Common myeloid progenitor, CD34-positive (primary cell): ENCODE data around the gene C1orf50.

Source experiments
- CTCF ChIA-PET: fragments of 350-600 bp; sonication (Branson Sonifier 250); formaldehyde crosslinking; loops from one replicate; lab custom pipeline; 2021; ENCODE audit warnings: antibody characterized with exemption; lab: Charles Lee
- POLR2A ChIA-PET: fragments of 350-600 bp; sonication (Branson Sonifier 250); formaldehyde crosslinking; loops from one replicate; lab custom pipeline; 2021; ENCODE audit warnings: antibody characterized with exemption; lab: Charles Lee
- DNase-seq, 3 donors: peaks; one replicate each; pipeline versions ENCODE4 v3.0.0 to v3.0.0-alpha.2; 2013
- H3K27ac ChIP-seq, 2 experiments: 1 replicate in 1 of 2; 2 replicates in 1 of 2; pipeline ENCODE4 v1.7.0; 2013; ENCODE audit warnings: inconsistent platforms in 2 of 2, low read length in 2 of 2, mild to moderate bottlenecking in 2 of 2, low read depth in 1 of 2, moderate library complexity in 1 of 2; ENCODE audit not compliant: severe bottlenecking in 2 of 2, insufficient read depth in 1 of 2, poor library complexity in 1 of 2
- H3K27me3 ChIP-seq, 5 experiments: replicated peaks in 2 of 5; 1 replicate in 3 of 5; 2 replicates in 2 of 5; pipeline versions ENCODE4 v1.6.1 to v1.7.0; 2013; ENCODE audit warnings: low read length in 4 of 5, mild to moderate bottlenecking in 2 of 5, moderate library complexity in 2 of 5, inconsistent platforms in 1 of 5; ENCODE audit not compliant: insufficient read depth in 5 of 5, control insufficient read depth in 4 of 5
- H3K36me3 ChIP-seq, 4 experiments: 1 replicate in 2 of 4; 2 replicates in 2 of 4; pipeline versions ENCODE4 v1.6.1 to v1.7.0; 2013; ENCODE audit warnings: low read length in 3 of 4, control low read depth in 1 of 4, mild to moderate bottlenecking in 1 of 4; ENCODE audit not compliant: control insufficient read depth in 4 of 4, insufficient read depth in 4 of 4
- H3K4me1 ChIP-seq, 4 experiments: 1 replicate in 3 of 4; 2 replicates in 1 of 4; pipeline versions ENCODE4 v1.6.1 to v1.7.1; 2013; ENCODE audit warnings: low read length in 3 of 4, mild to moderate bottlenecking in 3 of 4, control low read depth in 1 of 4, inconsistent platforms in 1 of 4, moderate library complexity in 1 of 4; ENCODE audit not compliant: control insufficient read depth in 4 of 4, insufficient read depth in 4 of 4; ENCODE audit errors: control extremely low read depth in 1 of 4
- H3K4me3 ChIP-seq, 7 experiments: 1 replicate in 4 of 7; 2 replicates in 3 of 7; pipeline versions ENCODE4 v1.5.1 to v1.7.0; 2013; ENCODE audit warnings: mild to moderate bottlenecking in 7 of 7, low read length in 6 of 7, moderate library complexity in 6 of 7, inconsistent platforms in 2 of 7, low read depth in 2 of 7, control low read depth in 1 of 7; ENCODE audit not compliant: insufficient read depth in 4 of 7, control insufficient read depth in 1 of 7; ENCODE audit errors: extremely low read depth in 1 of 7
- H3K9me3 ChIP-seq, 5 experiments: 1 replicate in 4 of 5; 2 replicates in 1 of 5; pipeline versions ENCODE4 v1.6.1 to v1.7.1; 2013; ENCODE audit warnings: low read length in 4 of 5, mild to moderate bottlenecking in 2 of 5, inconsistent platforms in 1 of 5, low read depth in 1 of 5, moderate library complexity in 1 of 5; ENCODE audit not compliant: control insufficient read depth in 4 of 5, insufficient read depth in 2 of 5; ENCODE audit errors: control extremely low read depth in 1 of 5
- WGBS: methylation state at CpG from one replicate; pipeline ENCODE4 v1.1.5; 2013; ENCODE audit not compliant: insufficient coverage; 5-methylcytosine and 5-hydroxymethylcytosine counted together

C1orf50 gene

DNA sequence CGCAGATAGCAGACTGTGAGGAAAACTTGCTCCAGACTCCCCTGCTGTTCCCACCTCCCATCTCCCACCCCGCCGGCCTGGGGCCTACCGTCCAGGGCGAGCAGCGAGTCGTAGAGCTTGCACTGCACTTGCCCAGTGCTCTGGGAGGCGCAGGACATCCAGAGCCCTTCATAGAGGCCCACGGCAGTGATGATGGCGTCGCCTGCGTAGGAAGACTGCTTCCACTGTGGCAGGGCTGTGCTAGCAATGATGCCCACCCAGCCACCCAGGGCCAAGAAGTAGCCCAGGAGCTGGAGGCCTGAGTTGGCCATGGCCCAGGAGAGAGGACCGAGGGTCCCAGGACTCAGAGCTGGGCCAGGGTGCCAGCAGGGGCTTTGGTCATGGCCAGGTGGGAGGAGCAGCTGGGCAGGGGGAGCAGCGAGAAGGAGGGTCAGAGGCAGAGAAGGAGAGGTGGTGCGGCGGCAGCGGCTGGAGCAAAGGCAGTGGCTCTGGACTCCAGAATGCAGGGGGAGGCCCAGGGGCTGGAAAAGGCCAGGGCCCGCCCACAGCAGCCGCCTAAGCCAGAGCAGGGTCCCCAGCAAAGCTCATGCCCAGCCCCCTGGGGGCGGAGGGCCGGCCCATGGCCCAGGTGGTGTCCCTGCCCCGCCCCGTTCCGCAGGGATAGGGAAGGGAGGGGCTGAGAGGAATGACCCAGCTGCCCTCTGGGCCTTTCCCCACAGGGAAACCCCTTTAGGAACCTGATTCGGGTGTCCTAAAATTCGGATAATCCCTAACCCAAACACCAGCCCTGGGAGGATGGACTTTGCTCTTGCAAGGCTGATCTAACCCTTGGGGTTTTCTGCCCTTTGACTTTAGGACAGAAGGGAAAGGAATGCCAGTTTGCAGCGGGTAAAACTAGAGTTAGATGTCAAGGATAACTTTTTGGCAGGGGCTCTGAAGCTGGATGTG lies 27.0 kb upstream of the C1orf50 start, which contains the start of gene CLDN19:
Gene CLDN19, minus strand, starts transcription at position 484 of the 948 bp plus-strand sequence. Its CDS starts 173 bp downstream, at position 311.
- Histone ChIP-seq H3K4me1 (peaks cover 3 to 32% (median 28%) of the 10 kb centered on the region in 4 experiments), H3K4me3 (no peak within 1 kb of the TSS), H3K27me3 (no peaks in the 10 kb centered on the region), H3K27ac (no peak within 1 kb of the TSS), H3K36me3 (no peaks in the 10 kb centered on the region), H3K9me3 (no peaks in the 10 kb centered on the region)
- ChIA-PET POLR2A (interaction anchor here (0.6 kb wide), 1 partner anchor 574 kb away, joined by 3 read pairs; no protein-coding TSS in a partner anchor), CTCF (interaction anchor here (1.2 to 1.3 kb wide), 2 partner anchors 13 to 18 kb away, joined by 3 to 4 read pairs; no protein-coding TSS in a partner anchor)
- no peak for DNase-seq
- 99% methylated on average over 22 of the region's 27 CpGs for WGBS

GRCh38 chr1:42740851-42741580 lies 26.0 kb upstream of the C1orf50 start:
- no peak for DNase-seq
- 94% methylated on average over 15 of the region's 19 CpGs for WGBS
- no peaks in the 10 kb centered on the region for H3K27me3 ChIP-seq
- CTCF ChIA-PET: interaction anchor here (1.2 to 1.3 kb wide), 2 partner anchors 14 to 17 kb away, joined by 3 to 4 read pairs; no protein-coding TSS in a partner anchor
- peaks cover 3 to 25% (median 24%) of the 10 kb centered on the region in 4 experiments for H3K4me1 ChIP-seq
- POLR2A ChIA-PET: no interaction called here
- no peak overlapping the region for H3K4me3 ChIP-seq
- H3K9me3 ChIP-seq: no peaks in the 10 kb centered on the region
- peaks cover 0 to 9% (median 3%) of the 10 kb centered on the region in 4 experiments for H3K36me3 ChIP-seq
- no peak overlapping the region for H3K27ac ChIP-seq

DNA sequence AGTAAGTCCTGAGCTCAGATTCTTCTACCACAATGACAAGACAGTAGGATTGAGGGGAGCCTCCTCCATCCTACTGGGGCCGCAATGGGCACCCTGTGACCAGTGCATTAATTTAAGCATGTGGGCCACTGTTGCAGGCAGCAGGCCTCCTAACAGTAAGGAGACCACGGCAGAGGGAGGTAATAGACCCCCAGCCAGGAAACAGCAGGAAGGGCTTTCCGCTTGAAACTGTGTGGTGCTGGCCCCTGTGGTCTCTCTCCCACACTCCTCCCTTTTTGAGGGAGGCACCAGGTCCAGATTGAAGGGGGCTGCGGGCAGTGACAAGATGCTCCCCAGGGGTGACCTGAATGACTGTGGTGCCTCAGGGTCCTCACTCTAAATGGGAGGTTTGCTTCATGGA lies 25.3 kb upstream of the C1orf50 start:
- ChIA-PET CTCF (no interaction called here), POLR2A (no interaction called here)
- Histone ChIP-seq H3K4me1 (peaks cover 3 to 18% (median 17%) of the 10 kb centered on the region in 4 experiments), H3K4me3 (no peak overlapping the region), H3K36me3 (peaks cover 0 to 16% (median 7%) of the 10 kb centered on the region in 4 experiments), H3K27me3 (no peaks in the 10 kb centered on the region), H3K27ac (no peak overlapping the region), H3K9me3 (no peaks in the 10 kb centered on the region)
- 86% methylated on average over 4 of the region's 4 CpGs for WGBS
- DNase-seq: no peak

DNA sequence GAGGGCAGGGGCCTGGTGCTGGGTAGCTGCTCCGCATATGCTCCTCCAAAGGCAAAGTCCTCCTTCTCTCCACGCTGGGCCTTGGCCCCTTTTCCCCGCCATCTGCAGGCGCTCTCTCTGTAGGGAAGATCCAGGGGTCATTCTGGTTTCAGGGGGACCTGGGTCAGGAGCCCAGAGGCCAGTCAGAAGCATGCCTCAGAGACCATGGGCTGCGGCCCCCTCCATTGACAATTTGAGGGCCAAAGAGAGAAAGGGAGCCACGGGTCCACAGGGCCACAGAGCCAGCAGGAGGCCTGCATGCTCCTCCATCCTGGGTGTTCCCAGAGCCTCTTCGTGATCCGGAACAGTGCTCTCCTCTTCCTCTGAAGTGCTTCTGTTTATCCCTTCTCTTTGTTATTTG lies 24.9 kb upstream of the C1orf50 start:
- H3K36me3 ChIP-seq: peaks cover 0 to 18% (median 9%) of the 10 kb centered on the region in 4 experiments
- H3K4me3 ChIP-seq: no peak overlapping the region
- peaks cover 0 to 14% (median 13%) of the 10 kb centered on the region in 4 experiments for H3K4me1 ChIP-seq
- 97% methylated on average over 2 of the region's 8 CpGs for WGBS
- ChIA-PET POLR2A (no interaction called here), CTCF (interaction anchor here (1.4 kb wide), 1 partner anchor 10 kb away, joined by 4 read pairs; no protein-coding TSS in a partner anchor)
- H3K27ac ChIP-seq: no peak overlapping the region
- no peaks in the 10 kb centered on the region for H3K9me3 ChIP-seq
- no peak for DNase-seq
- H3K27me3 ChIP-seq: no peaks in the 10 kb centered on the region

- Histone ChIP-seq H3K36me3 (peaks cover 0 to 24% (median 14%) of the 10 kb centered on the region in 4 experiments), H3K4me3 (no peak overlapping the region), H3K27me3 (no peaks in the 10 kb centered on the region), H3K9me3 (no peaks in the 10 kb centered on the region), H3K27ac (no peak overlapping the region), H3K4me1 (peaks cover 0 to 8% (median 7%) of the 10 kb centered on the region in 4 experiments)
- no peak for DNase-seq
- ChIA-PET CTCF (interaction anchor here (1.4 to 5.6 kb wide), 2 partner anchors 9 to 16 kb away, joined by 4 to 26 read pairs; no protein-coding TSS in a partner anchor), POLR2A (no interaction called here)
- WGBS: 98% methylated on average over 8 of the region's 9 CpGs
These were observed 24.3 kb upstream of the C1orf50 start for GRCh38 chr1:42742617-42743316.

- CTCF ChIA-PET: interaction anchor here (1.4 to 5.6 kb wide), 2 partner anchors 8 to 15 kb away, joined by 4 to 26 read pairs; no protein-coding TSS in a partner anchor
- H3K36me3 ChIP-seq: peaks cover 0 to 32% (median 20%) of the 10 kb centered on the region in 4 experiments
- WGBS: 93% methylated on average over 18 of the region's 21 CpGs
- no peak overlapping the region for H3K27ac ChIP-seq
- H3K4me1 ChIP-seq: peaks cover 0 to 3% (median 1%) of the 10 kb centered on the region in 4 experiments
- no peak overlapping the region for H3K4me3 ChIP-seq
- no peak for DNase-seq
- H3K27me3 ChIP-seq: no peaks in the 10 kb centered on the region
- no peaks in the 10 kb centered on the region for H3K9me3 ChIP-seq
- POLR2A ChIA-PET: no interaction called here
These were observed 23.5 kb upstream of the C1orf50 start for GRCh38 chr1:42743317-42744147.
